Esophagus squamous epithelium (tissue), 4 donors: Measurements from ENCODE around the gene CST3.

Source experiments
- POLR2A ChIP-seq, 4 donors: fragments of 450-650 bp; IDR thresholded peaks; one replicate each; pipeline ENCODE4 v1.6.1; 2017; ENCODE audit warnings: antibody characterized with exemption in 4 of 4, mild to moderate bottlenecking in 4 of 4, moderate library complexity in 3 of 4
- TF ChIP-seq, protein P1 (sequence below), 6 experiments: fragments of 450-650 bp in 4 of 6; fragments of 200-600 bp in 2 of 6; sonication (generic) in 2 of 6; IDR thresholded peaks; one replicate each; pipeline ENCODE4 v1.5.1; 2016 to 2019; ENCODE audit warnings: antibody characterized with exemption in 6 of 6, mild to moderate bottlenecking in 4 of 6, moderate library complexity in 4 of 6

DNA sequence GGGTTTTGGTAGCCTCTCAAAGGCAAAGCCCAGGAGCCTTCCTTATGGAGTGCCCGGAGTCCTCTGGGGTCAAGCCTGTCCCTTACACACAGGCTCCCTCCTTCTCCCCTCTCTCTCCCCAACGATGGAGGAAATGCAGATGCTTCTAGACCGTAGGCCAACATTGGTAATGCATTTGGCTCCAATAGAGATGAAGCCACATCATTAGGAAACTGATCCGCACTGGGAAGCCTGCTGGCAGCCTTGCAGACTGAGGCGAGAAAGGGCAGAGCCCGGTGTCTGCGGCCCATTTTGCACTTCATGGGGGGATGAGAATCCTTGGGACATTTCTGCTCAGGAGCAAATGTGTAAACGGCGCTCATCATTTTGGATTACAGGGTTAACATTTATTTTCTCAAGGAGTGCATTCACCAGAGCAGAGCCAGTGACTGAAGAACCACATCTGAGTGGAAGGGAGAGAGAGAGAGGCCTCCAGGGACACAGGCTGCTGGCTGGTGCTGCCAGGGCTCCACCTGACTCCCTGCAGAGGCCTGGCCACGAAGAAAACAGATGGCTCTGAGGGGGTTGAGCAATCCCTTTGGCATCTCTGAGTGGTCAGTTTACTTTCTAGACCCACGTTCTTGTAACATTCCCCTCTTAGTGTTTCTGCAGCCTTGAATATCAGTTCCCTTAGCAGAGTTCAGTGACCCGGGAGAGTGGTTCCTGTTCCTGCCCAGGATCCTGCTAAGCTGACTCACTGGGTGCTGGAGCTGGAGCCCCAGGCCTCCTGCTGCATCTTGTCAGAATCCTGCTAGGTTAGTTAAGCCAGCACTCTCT, 4.4 kb upstream of the CST3 start:
- no peak for TF ChIP-seq POLR2A (IDR thresholded peaks at IDR 0.05)
- TF ChIP-seq, protein P1, sequence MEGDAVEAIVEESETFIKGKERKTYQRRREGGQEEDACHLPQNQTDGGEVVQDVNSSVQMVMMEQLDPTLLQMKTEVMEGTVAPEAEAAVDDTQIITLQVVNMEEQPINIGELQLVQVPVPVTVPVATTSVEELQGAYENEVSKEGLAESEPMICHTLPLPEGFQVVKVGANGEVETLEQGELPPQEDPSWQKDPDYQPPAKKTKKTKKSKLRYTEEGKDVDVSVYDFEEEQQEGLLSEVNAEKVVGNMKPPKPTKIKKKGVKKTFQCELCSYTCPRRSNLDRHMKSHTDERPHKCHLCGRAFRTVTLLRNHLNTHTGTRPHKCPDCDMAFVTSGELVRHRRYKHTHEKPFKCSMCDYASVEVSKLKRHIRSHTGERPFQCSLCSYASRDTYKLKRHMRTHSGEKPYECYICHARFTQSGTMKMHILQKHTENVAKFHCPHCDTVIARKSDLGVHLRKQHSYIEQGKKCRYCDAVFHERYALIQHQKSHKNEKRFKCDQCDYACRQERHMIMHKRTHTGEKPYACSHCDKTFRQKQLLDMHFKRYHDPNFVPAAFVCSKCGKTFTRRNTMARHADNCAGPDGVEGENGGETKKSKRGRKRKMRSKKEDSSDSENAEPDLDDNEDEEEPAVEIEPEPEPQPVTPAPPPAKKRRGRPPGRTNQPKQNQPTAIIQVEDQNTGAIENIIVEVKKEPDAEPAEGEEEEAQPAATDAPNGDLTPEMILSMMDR (IDR thresholded peaks at IDR 0.05) = no peak
